Omental fat pad (tissue), 4 donors: ENCODE data around the gene SLC39A9. TPM values are rescaled to one million over a fixed set of nuclear protein-coding genes. Genes with fewer than 3 reads are reported as not detected.
"Not testable (repeated sequence)": the region's sequence is repeated elsewhere in the genome, so short reads cannot be mapped to it uniquely, and the experiment has no call there.

ENCODE experiments used
- ATAC-seq: fragments of 150-250 bp; one replicate; pipeline ENCODE4 v1.9.1; 2016; ENCODE audit warnings: mild to moderate bottlenecking, moderate library complexity; ENCODE audit not compliant: low FRiP score
- DNase-seq: peaks from one replicate; pipeline ENCODE4 v3.0.0-alpha.2; 2019; ENCODE audit warnings: low spot score
- total RNA-seq, 4 donors: library from RNA; depleted of rRNA; stranded (reverse); fragments of >200 nt; gene quantifications; one replicate each; pipeline ENCODE4 v1.1.0, GENCODE V29; 2016
- TF ChIP-seq, protein P1 (sequence below), 3 donors: fragments of 450-650 bp; IDR thresholded peaks; one replicate each; pipeline ENCODE4 v1.5.1; 2016 to 2017; ENCODE audit warnings: antibody characterized with exemption in 3 of 3, mild to moderate bottlenecking in 3 of 3, moderate library complexity in 2 of 3

SLC39A9 gene
- total RNA-seq, 4 donors from 2014 or later = 57.9 to 80.7 (median 69.6) TPM

DNA sequence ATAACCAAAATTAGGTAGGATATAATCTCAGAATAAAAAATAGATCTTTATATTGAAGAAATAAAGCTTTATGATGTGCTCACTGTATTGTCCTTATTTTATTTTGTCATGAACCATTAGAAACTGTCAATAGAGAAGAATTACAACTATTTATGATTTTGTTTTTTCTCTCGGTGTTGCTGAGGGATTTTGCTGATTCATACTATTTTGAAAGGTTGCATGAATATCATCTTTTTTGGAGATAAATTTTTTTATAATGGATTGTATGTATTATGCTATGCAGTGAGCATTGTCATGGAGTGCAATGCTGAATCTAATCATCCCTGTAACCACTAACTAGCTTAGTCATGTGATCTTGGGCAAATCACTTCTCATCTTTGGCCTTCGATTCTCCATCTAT is 15.0 kb downstream of the SLC39A9 start:
- DNase-seq (no peak), ATAC-seq (no peak)
- TF ChIP-seq, protein P1, sequence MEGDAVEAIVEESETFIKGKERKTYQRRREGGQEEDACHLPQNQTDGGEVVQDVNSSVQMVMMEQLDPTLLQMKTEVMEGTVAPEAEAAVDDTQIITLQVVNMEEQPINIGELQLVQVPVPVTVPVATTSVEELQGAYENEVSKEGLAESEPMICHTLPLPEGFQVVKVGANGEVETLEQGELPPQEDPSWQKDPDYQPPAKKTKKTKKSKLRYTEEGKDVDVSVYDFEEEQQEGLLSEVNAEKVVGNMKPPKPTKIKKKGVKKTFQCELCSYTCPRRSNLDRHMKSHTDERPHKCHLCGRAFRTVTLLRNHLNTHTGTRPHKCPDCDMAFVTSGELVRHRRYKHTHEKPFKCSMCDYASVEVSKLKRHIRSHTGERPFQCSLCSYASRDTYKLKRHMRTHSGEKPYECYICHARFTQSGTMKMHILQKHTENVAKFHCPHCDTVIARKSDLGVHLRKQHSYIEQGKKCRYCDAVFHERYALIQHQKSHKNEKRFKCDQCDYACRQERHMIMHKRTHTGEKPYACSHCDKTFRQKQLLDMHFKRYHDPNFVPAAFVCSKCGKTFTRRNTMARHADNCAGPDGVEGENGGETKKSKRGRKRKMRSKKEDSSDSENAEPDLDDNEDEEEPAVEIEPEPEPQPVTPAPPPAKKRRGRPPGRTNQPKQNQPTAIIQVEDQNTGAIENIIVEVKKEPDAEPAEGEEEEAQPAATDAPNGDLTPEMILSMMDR (IDR thresholded peaks at IDR 0.05) = no peak

- not testable (repeated sequence) for ATAC-seq, DNase-seq
Measured at GRCh38 chr14:69416087-69416486, 17.6 kb downstream of the SLC39A9 start.

DNA sequence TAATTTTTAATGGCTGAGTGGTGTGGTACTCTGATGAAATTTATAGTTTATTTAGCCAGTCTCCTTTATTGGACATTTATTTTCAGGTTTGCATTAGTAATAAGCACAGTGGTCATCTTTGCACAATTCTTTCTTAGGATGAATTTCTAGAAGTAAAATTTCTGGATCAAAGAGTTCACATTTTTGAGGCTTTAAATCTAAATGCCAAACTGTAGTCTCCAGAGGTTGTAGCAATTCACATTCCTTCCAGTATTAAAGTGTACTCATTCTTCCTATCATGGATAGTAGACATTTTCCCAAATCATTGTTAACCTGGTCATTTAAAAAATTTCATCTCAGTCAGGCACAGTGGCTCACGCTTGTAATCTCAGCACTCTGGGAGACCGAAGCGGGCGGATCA is 24.8 kb downstream of the SLC39A9 start:
- TF ChIP-seq, protein P1 (IDR thresholded peaks at IDR 0.05) = no peak
- DNase-seq (no peak), ATAC-seq (no peak)

- DNase-seq = no peak
- TF ChIP-seq, protein P1 (IDR thresholded peaks at IDR 0.05) = no peak
- no peak for ATAC-seq
Measured at GRCh38 chr14:69424149-69424923, 25.8 kb downstream of the SLC39A9 start.

- no peak for DNase-seq
- no peak for ATAC-seq
- TF ChIP-seq, protein P1 (IDR thresholded peaks at IDR 0.05) = no peak
Measured at GRCh38 chr14:69427596-69427995, 29.1 kb downstream of the SLC39A9 start.

DNA sequence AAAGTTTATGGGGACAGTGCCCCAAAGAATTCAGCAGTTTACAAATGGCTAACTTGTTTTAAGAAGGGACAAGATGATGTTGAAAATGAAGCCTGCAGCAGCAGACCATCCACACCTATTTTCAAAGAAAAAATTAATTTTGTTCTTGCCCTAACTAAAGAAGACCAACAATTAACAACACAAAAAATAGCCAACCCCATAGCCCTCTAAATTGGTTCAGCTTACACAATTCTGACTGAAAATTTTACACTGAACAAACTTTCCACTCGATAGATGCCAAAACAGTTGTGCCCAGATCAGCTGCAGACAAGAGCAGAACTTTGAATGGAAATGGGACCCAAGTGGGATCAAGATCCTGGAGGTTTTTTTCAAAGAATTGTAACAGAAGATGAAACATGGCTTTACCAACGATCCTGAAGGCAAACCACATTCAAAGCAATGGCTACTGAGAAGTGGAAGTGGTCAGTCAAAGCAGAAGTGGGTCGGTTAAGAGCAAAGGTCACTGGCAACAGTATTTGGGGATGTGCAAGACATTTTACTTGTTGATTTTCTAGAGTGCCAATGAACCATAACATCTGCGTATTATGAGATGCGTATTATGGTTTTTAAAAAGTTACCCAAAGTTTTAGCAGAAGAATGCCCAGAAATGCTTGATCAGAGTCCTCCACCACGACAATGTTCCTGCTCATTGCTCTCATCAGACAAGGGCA is 30.0 kb downstream of the SLC39A9 start:
- TF ChIP-seq, protein P1 (IDR thresholded peaks at IDR 0.05) = no peak
- ATAC-seq = no peak
- DNase-seq = no peak

DNA sequence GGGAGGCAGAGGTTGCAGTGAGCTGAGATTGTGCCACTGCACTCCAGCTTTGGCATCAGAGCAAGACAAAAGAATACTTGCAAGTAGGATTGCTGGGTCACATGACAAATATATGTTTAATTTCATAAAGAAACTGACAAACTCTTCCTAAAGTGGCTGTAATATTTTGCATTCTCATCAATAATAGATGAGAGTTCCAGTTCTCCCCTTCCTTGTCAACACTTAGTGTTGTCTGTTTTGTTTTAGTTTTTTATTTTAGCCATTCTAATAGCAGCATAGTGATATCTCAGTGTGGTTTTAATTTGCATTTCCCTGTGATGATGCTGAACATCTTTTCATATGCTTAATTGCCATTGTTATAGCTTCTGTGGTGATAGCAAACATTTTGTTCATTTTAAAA is 31.2 kb downstream of the SLC39A9 start:
- DNase-seq (no peak), ATAC-seq (no peak)
- TF ChIP-seq, protein P1 (IDR thresholded peaks at IDR 0.05) = no peak
